HepG2 (cell line): ENCODE results near the gene CSNK1E. TPM values are rescaled to one million over a fixed set of nuclear protein-coding genes. Genes with fewer than 3 reads are reported as not detected.
A peak's percentile ranks its signal among the peaks of the same experiment; 100 is the strongest.

Experiments used
- ATAC-seq: fragments of 200-7000 bp; cut with Tn5 transposase; 3 replicates; pipeline ENCODE4 v1.9.1; 2020; ENCODE audit warnings: mild to moderate bottlenecking, moderate library complexity
- Bru-seq: library from RNA; stranded (reverse); fragments of 400-500 nt; gene quantifications from one replicate; lab custom pipeline; 2021; lab: Mats Ljungman, UMichigan
- BruChase-seq, 2 experiments: library from RNA; stranded (reverse); fragments of 400-500 nt; gene quantifications; one replicate each; lab custom pipeline; 2021; lab: Mats Ljungman, UMichigan
- BruUV-seq: library from RNA; stranded (reverse); fragments of 400-500 nt; replicated peaks from 2 replicates; lab custom pipeline; 2021; lab: Mats Ljungman, UMichigan
- CTCF ChIA-PET: fragments of 300-600 bp; formaldehyde crosslinking; extraction: SDS; loops from one replicate; lab custom pipeline; 2021; ENCODE audit warnings: low total read pairs, inconsistent platforms, low intra/inter-chr PET ratio; lab: Yijun Ruan, JAX
- POLR2A ChIA-PET: fragments of 350-600 bp; sonication (Branson Sonifier 250); formaldehyde crosslinking; loops from one replicate; lab custom pipeline; 2020; ENCODE audit warnings: antibody characterized with exemption, inconsistent platforms; lab: Yijun Ruan, JAX
- DNase-seq: peaks from one replicate; pipeline ENCODE4 v3.0.0-alpha.2; 2015; ENCODE audit warnings: low spot score
- FAIRE-seq: peaks from 3 replicates; lab custom pipeline; 2011; peaks lifted over from hg19 to GRCh38; lab: Jason Lieb, UNC
- H2AFZ ChIP-seq: one replicate; pipeline ENCODE4 v1.6.1; 2011; ENCODE audit warnings: low read length, inconsistent platforms
- H3K27ac ChIP-seq: fragments of 300-600 bp; 3 replicates; pipeline ENCODE4 v1.8.0; 2011; ENCODE audit warnings: mixed run types, mild to moderate bottlenecking, mixed read lengths, low read length, inconsistent platforms; ENCODE audit not compliant: insufficient read depth; ENCODE audit errors: extremely low read length
- H3K27me3 ChIP-seq, 2 experiments: fragments of 200-600 bp in 1 of 2; 2 replicates in 1 of 2; 3 replicates in 1 of 2; pipeline versions ENCODE4 v1.6.0 to v1.8.0; 2011; ENCODE audit warnings: low read length in 2 of 2, mild to moderate bottlenecking in 2 of 2, moderate library complexity in 2 of 2, inconsistent platforms in 1 of 2; ENCODE audit not compliant: insufficient read depth in 2 of 2, control insufficient read depth in 1 of 2
- H3K36me3 ChIP-seq, 2 experiments: fragments of 200-600 bp in 1 of 2; replicated peaks in 1 of 2; 2 replicates in 1 of 2; 3 replicates in 1 of 2; pipeline versions ENCODE4 v1.5.1 to v1.8.0; 2011; ENCODE audit warnings: low read length in 2 of 2, inconsistent platforms in 1 of 2; ENCODE audit not compliant: insufficient read depth in 2 of 2, control insufficient read depth in 1 of 2
- H3K4me1 ChIP-seq: 2 replicates; pipeline ENCODE4 v1.5.1; 2012; ENCODE audit warnings: low read length, inconsistent platforms; ENCODE audit not compliant: insufficient read depth
- H3K4me2 ChIP-seq: 2 replicates; pipeline ENCODE4 v1.6.0; 2011; ENCODE audit warnings: low read depth, low read length, inconsistent platforms
- H3K4me3 ChIP-seq, 3 experiments: fragments of 200-600 bp in 1 of 3; sonication (generic), shearing (Covaris generic) in 1 of 3; replicated peaks in 1 of 3; 2 replicates each; pipeline ENCODE4 v1.5.1; 2011 to 2016; ENCODE audit warnings: low read length in 3 of 3, inconsistent platforms in 2 of 3, low read depth in 2 of 3, mild to moderate bottlenecking in 2 of 3, control low read depth in 1 of 3, mixed read lengths in 1 of 3; ENCODE audit not compliant: insufficient read depth in 1 of 3
- H3K79me2 ChIP-seq: one replicate; pipeline ENCODE4 v1.6.1; 2011; ENCODE audit warnings: low read length, inconsistent platforms; ENCODE audit not compliant: insufficient read depth
- H3K9ac ChIP-seq: 2 replicates; pipeline ENCODE4 v1.6.0; 2011; ENCODE audit warnings: mild to moderate bottlenecking, low read depth, low read length, inconsistent platforms; ENCODE audit not compliant: insufficient read depth
- H3K9me3 ChIP-seq: 2 replicates; pipeline ENCODE4 v1.5.1; 2012; ENCODE audit warnings: mild to moderate bottlenecking, low read length
- H4K20me1 ChIP-seq: 2 replicates; pipeline ENCODE4 v1.6.0; 2011; ENCODE audit warnings: inconsistent platforms, mild to moderate bottlenecking, low read length, moderate library complexity; ENCODE audit not compliant: insufficient read depth
- DNMT1 ChIP-seq: sonication (generic); formaldehyde crosslinking; IDR thresholded peaks from 2 replicates; pipeline ENCODE4 v1.5.1; 2020; ENCODE audit warnings: mild to moderate bottlenecking, missing genetic modification reagents
- IRX3 ChIP-seq: sonication (generic); formaldehyde crosslinking; IDR thresholded peaks from 2 replicates; pipeline ENCODE4 v1.8.1; 2023; ENCODE audit warnings: mild to moderate bottlenecking, low read depth, missing genetic modification reagents, borderline replicate concordance
- KLF16 ChIP-seq, 2 experiments: sonication (generic) in 1 of 2; formaldehyde crosslinking in 1 of 2; IDR thresholded peaks; 2 replicates each; pipeline versions ENCODE4 v1.6.1 to v1.8.0; 2016 to 2023; ENCODE audit warnings: missing genetic modification reagents in 2 of 2, missing compliant biosample characterization in 1 of 2
- ONECUT2 ChIP-seq: sonication (generic); formaldehyde crosslinking; IDR thresholded peaks from 2 replicates; pipeline ENCODE4 v1.4.0; 2020; ENCODE audit warnings: missing genetic modification reagents
- PRPF4 ChIP-seq: fragments of 200-400 bp; formaldehyde crosslinking; IDR thresholded peaks from 2 replicates; pipeline ENCODE4 v1.6.1; 2016; ENCODE audit warnings: low read length, low read depth; ENCODE audit not compliant: poor library complexity, severe bottlenecking
- RCOR2 ChIP-seq: IDR thresholded peaks from 2 replicates; pipeline ENCODE4 v1.6.1; 2016; ENCODE audit warnings: missing biosample characterization, missing genetic modification reagents
- RXRA ChIP-seq: sonication (generic); formaldehyde crosslinking; IDR thresholded peaks from 2 replicates; pipeline ENCODE4 v1.5.1; 2020; ENCODE audit warnings: missing genetic modification reagents
- ZNF205 ChIP-seq: IDR thresholded peaks from 2 replicates; pipeline ENCODE4 v1.6.1; 2018; ENCODE audit warnings: missing biosample characterization, missing genetic modification reagents
- ZNF230 ChIP-seq: sonication (generic); formaldehyde crosslinking; IDR thresholded peaks from 2 replicates; pipeline ENCODE4 v1.4.0; 2020; ENCODE audit warnings: mild to moderate bottlenecking, missing genetic modification reagents
- ZNF24 ChIP-seq: fragments of 450-650 bp; IDR thresholded peaks from 2 replicates; pipeline ENCODE4 v1.6.1; 2017; ENCODE audit warnings: antibody characterized with exemption, mild to moderate bottlenecking
- ZNF550 ChIP-seq: sonication (generic); formaldehyde crosslinking; IDR thresholded peaks from 2 replicates; pipeline ENCODE4 v1.4.0; 2020; ENCODE audit warnings: mild to moderate bottlenecking, missing genetic modification reagents, borderline replicate concordance
- WGBS: methylation state at CpG from one replicate; pipeline ENCODE4 v1.1.6; 2017; ENCODE audit warnings: low lambda C conversion rate; 5-methylcytosine and 5-hydroxymethylcytosine counted together
- in situ Hi-C: cut with HindIII; loops from 2 replicates; pipeline ENCODE4 v1.10.0; 2017; ENCODE audit warnings: low pct_unique_long_range_greater_than_20kb; ENCODE audit not compliant: extremely low pct_ligation_motif_present
- intact Hi-C: fragments of 100-400 bp; cut with micrococcal nuclease; formaldehyde crosslinking; loops from one replicate; pipeline ENCODE4 v1.10.0; 2022; ENCODE audit not compliant: unreplicated experiment
- long read RNA-seq, 2 experiments: library from RNA in 1 of 2; library from polyadenylated mRNA in 1 of 2; stranded (forward) in 1 of 2; unstranded in 1 of 2; transcript quantifications; one replicate each; pipeline ENCODE4 v2.0.0, GENCODE V29; 2019 to 2022
- polyA minus RNA-seq, 3 experiments: library from RNA; depleted of rRNA, polyadenylated mRNA; stranded (reverse); fragments of >200 nt; gene quantifications; 2 replicates each; pipeline ENCODE4 v1.2.3, GENCODE V29; 2011; ENCODE audit warnings: low replicate concordance in 1 of 3
- polyA plus RNA-seq, 8 experiments: library from polyadenylated mRNA; depleted of rRNA in 3 of 8; stranded (reverse) in 7 of 8; unstranded in 1 of 8; fragments of >200 nt; fragmentation: Illumina TruSeq in 4 of 8; extraction: Trizol in 4 of 8; gene quantifications; 2 replicates each; pipeline versions ENCODE4 v1.2.1 to v1.2.3, GENCODE V29; 2011 to 2016; ENCODE audit warnings: low read depth in 4 of 8, missing spikeins in 1 of 8, mixed read lengths in 1 of 8; ENCODE audit not compliant: insufficient read depth in 1 of 8
- total RNA-seq, 5 experiments: library from RNA; depleted of rRNA; stranded (reverse); fragments of >200 nt; fragmentation: Illumina TruSeq; extraction: Trizol; gene quantifications; 2 replicates each; pipeline ENCODE4 v1.2.3, GENCODE V29; 2016; ENCODE audit warnings: low read depth in 1 of 5
- TF ChIP-seq, protein P1 (sequence below): IDR thresholded peaks from 2 replicates; pipeline ENCODE4 v1.6.1; 2016; ENCODE audit warnings: missing genetic modification reagents, missing compliant biosample characterization
- TF ChIP-seq, protein P2 (sequence below), 2 experiments: fragments of 450-650 bp in 1 of 2; sonication (generic) in 1 of 2; formaldehyde crosslinking; IDR thresholded peaks; 2 replicates each; pipeline versions ENCODE4 v1.5.0 to v1.8.0; 2020 to 2022; ENCODE audit warnings: mild to moderate bottlenecking in 1 of 2, missing genetic modification reagents in 1 of 2
- TF ChIP-seq, protein P3 (sequence below): sonication (generic); formaldehyde crosslinking; IDR thresholded peaks from 2 replicates; pipeline ENCODE4 v1.5.0; 2020; ENCODE audit warnings: missing genetic modification reagents

Gene CSNK1E
- 19.8 and 34.7 TPM in 2 replicates for total RNA-seq (2016; rRNA removed; fragmentation: Illumina TruSeq; extraction: Trizol)
- 34.0 and 36.2 TPM in 2 replicates for total RNA-seq (2016; cell fraction: cytosol; rRNA removed; fragmentation: Illumina TruSeq; extraction: Trizol; ENCODE audit: low read depth)
- total RNA-seq (2016; cell fraction: insoluble cytoplasmic fraction; rRNA removed; fragmentation: Illumina TruSeq; extraction: Trizol), result 18.0 and 33.5 TPM in 2 replicates
- total RNA-seq (2016; cell fraction: membrane; rRNA removed; fragmentation: Illumina TruSeq; extraction: Trizol), result 53.9 and 59.1 TPM in 2 replicates
- 30.6 and 34.3 TPM in 2 replicates for total RNA-seq (2016; cell fraction: nucleus; rRNA removed; fragmentation: Illumina TruSeq; extraction: Trizol)
- 129 and 152 TPM in 2 replicates for polyA plus RNA-seq (2011; rRNA removed)
- 93.4 and 108 TPM in 2 replicates for polyA plus RNA-seq (2011; cell fraction: cytosol; rRNA removed)
- polyA plus RNA-seq (2011; cell fraction: nucleus; rRNA removed), result 285 and 291 TPM in 2 replicates
- polyA plus RNA-seq (2012), result 60.9 and 83.8 TPM in 2 replicates
- 40.2 and 42.9 TPM in 2 replicates for polyA plus RNA-seq (2016; cell fraction: cytosol; fragmentation: Illumina TruSeq; extraction: Trizol; ENCODE audit: low read depth)
- 27.5 and 37.1 TPM in 2 replicates for polyA plus RNA-seq (2016; cell fraction: insoluble cytoplasmic fraction; fragmentation: Illumina TruSeq; extraction: Trizol; ENCODE audit: low read depth)
- 58.9 and 59.0 TPM in 2 replicates for polyA plus RNA-seq (2016; cell fraction: membrane; fragmentation: Illumina TruSeq; extraction: Trizol; ENCODE audit: low read depth)
- polyA plus RNA-seq (2016; cell fraction: nucleus; fragmentation: Illumina TruSeq; extraction: Trizol; ENCODE audit: insufficient read depth, low read depth), result 67.4 and 77.3 TPM in 2 replicates
- polyA minus RNA-seq (2011; rRNA and poly(A)+ RNA removed; ENCODE audit: low replicate concordance), result 116 and 242 TPM in 2 replicates
- polyA minus RNA-seq (2011; cell fraction: cytosol; rRNA and poly(A)+ RNA removed), result 54.0 and 54.3 TPM in 2 replicates
- polyA minus RNA-seq (2011; cell fraction: nucleus; rRNA and poly(A)+ RNA removed), result 69.5 and 90.5 TPM in 2 replicates
- percentile 83 among the genes with signal in this experiment for Bru-seq, nascent RNA
- percentile 98 among the genes with signal in this experiment for BruChase-seq, experiment 1, labeled RNA remaining after a 6-hour chase
- BruChase-seq, experiment 2, labeled RNA remaining after a 2-hour chase, result percentile 95 among the genes with signal in this experiment
- long read RNA-seq, experiment 1, partial matches to known transcripts, result 7 of 16 reads
- long read RNA-seq, experiment 1, other reads (novel, unspliced or antisense), result 7 of 16 reads
- long read RNA-seq, experiment 2, transcript CSNK1E-203 (11 exons, 2,791 nt), result major isoform, 15 of 58 reads
- long read RNA-seq, experiment 2, partial matches to known transcripts, result 17 of 58 reads
- long read RNA-seq, experiment 2, other reads (novel, unspliced or antisense), result 23 of 58 reads

DNA sequence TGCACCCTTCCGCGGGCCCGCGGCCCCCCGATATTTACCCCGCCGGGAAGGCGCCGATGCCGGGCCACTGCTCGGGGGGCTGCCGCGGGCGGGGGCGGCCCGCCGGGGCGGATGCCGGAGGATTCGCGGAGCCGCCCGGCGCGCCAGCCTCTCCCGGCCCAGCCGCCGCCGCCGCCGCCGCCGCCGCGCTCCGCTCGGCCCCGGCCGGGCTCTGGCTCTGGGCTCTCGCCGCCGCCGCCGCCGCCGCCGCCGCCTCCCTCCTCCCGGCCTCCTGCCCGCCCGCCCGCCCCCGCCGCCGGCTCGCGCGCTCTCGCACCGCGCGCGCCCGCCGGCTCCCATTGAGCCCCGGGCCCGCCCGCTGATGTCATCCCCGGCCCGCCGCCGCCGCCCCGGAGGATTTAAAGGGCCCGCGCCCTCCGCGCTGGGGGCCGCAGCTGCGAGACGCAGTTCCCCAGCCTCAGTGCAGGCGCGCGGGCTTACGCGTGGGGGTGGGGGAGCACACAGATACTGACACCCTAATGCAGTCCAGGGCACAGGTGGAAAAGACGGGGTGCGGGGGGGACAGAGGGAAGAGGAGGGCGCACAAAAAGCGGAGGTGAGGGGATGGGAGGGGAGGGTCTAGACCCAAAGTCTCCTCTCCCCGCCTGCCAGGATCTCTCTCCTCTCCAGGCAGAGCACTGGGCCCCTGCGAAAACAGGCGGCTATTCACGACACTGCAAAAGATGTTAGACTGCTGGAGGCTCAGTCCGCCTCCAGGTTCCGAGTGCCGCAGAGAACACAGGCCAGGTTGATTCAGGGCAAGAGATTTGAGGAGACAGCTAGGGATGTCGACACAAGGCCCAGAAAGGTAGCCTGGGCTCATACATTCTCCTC lies at the start of gene CSNK1E:
TSS of gene CSNK1E (minus strand) at position 312 of the 873 bp plus-strand sequence. CDS start 3,276 bp downstream, outside the sequence.
- peak within 1 kb of the TSS; percentile 91 for H3K4me2 ChIP-seq
- FAIRE-seq, result no peak
- H3K4me3 ChIP-seq, result peak within 1 kb of the TSS; percentile 64 to 86 (median 77)
- in situ Hi-C loops, result no loop called here
- peaks cover 70% of the 10 kb centered on the region for H3K4me1 ChIP-seq
- peaks cover 30% of the 10 kb centered on the region; the same call in 1 of the 2 replicates for H4K20me1 ChIP-seq
- ChIA-PET CTCF (no interaction called here), POLR2A (interaction anchor here (0.6 to 1.9 kb wide), 9 partner anchors 8 to 380 kb away, joined by 3 to 13 read pairs (median 5); partner anchors contain the start of gene BAIAP2L2)
- no peaks in the 10 kb centered on the region for H3K9me3 ChIP-seq
- DNase-seq, result no peak
- peak within 1 kb of the TSS; percentile 89 for H3K9ac ChIP-seq
- peak; percentile 33 for ATAC-seq
- intact Hi-C loops, result loop anchor here (5.0 kb wide), 1 partner anchor 35 kb away; no protein-coding TSS in a partner anchor
- H3K36me3 ChIP-seq, result peaks cover 5 to 16% of the 10 kb centered on the region in 2 experiments; a peak in 3 of 5 replicates
- peaks cover 41% of the 10 kb centered on the region for H3K79me2 ChIP-seq
- WGBS, result under 1% methylated on average over 34 of the region's 98 CpGs
- no peaks in the 10 kb centered on the region; a peak in 2 of 5 replicates for H3K27me3 ChIP-seq
- peak within 1 kb of the TSS; percentile 89 for H3K27ac ChIP-seq
- no TSS peak for BruUV-seq
- H2AFZ ChIP-seq, result peak within 1 kb of the TSS; percentile 59
- TF ChIP-seq ONECUT2 (no peak), PRPF4 (no peak), IRX3 (CRISPR knock-in tag) (no peak), ZNF205 (CRISPR knock-in tag) (no peak), KLF16 (CRISPR knock-in tag; IDR thresholded peaks at IDR 0.05) (no peak; a peak in 1 of 4 replicates), ZNF24 (no peak), ZNF550 (CRISPR knock-in tag) (no peak), RXRA (CRISPR knock-in tag) (0 out of 2 replicates have a peak, but pooled peaks have one; percentile 28), DNMT1 (CRISPR knock-in tag) (no peak), ZNF230 (CRISPR knock-in tag) (0 out of 2 replicates have a peak, but pooled peaks have one; percentile 58), RCOR2 (CRISPR knock-in tag) (no peak)
- TF ChIP-seq, protein P1, sequence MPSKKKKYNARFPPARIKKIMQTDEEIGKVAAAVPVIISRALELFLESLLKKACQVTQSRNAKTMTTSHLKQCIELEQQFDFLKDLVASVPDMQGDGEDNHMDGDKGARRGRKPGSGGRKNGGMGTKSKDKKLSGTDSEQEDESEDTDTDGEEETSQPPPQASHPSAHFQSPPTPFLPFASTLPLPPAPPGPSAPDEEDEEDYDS (CRISPR knock-in tag), result 0 out of 2 replicates have a peak, but pooled peaks have one; percentile 33
- TF ChIP-seq, protein P2, sequence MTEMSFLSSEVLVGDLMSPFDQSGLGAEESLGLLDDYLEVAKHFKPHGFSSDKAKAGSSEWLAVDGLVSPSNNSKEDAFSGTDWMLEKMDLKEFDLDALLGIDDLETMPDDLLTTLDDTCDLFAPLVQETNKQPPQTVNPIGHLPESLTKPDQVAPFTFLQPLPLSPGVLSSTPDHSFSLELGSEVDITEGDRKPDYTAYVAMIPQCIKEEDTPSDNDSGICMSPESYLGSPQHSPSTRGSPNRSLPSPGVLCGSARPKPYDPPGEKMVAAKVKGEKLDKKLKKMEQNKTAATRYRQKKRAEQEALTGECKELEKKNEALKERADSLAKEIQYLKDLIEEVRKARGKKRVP (CRISPR knock-in tag; IDR thresholded peaks at IDR 0.05), result peak in 1 of 2 experiments; percentile 46; a peak in 2 of 4 replicates
- TF ChIP-seq, protein P3, sequence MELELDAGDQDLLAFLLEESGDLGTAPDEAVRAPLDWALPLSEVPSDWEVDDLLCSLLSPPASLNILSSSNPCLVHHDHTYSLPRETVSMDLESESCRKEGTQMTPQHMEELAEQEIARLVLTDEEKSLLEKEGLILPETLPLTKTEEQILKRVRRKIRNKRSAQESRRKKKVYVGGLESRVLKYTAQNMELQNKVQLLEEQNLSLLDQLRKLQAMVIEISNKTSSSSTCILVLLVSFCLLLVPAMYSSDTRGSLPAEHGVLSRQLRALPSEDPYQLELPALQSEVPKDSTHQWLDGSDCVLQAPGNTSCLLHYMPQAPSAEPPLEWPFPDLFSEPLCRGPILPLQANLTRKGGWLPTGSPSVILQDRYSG (CRISPR knock-in tag), result no peak
